SK-N-SH treated with all-trans-retinoic acid at 6 μM for 48 hours (cell line): ENCODE measurements around the gene CBLB.

Experiments
- CSDC2 ChIP-seq: fragments of 250-450 bp; sonication (Bioruptor Pico); IDR thresholded peaks from 2 replicates; pipeline ENCODE4 v1.5.0; 2020; ENCODE audit warnings: mild to moderate bottlenecking, moderate library complexity
- POU6F1 ChIP-seq: fragments of 250-450 bp; sonication (Bioruptor Pico); IDR thresholded peaks from 2 replicates; pipeline ENCODE4 v1.8.0; 2021; ENCODE audit warnings: low read depth, mild to moderate bottlenecking, moderate library complexity, borderline replicate concordance
- RARB ChIP-seq: fragments of 250-450 bp; sonication (Bioruptor Pico); IDR thresholded peaks from 2 replicates; pipeline ENCODE4 v1.8.0; 2021; ENCODE audit warnings: mild to moderate bottlenecking, moderate library complexity
- TCF4 ChIP-seq: fragments of 250-450 bp; sonication (Bioruptor Pico); IDR thresholded peaks from 2 replicates; pipeline ENCODE4 v1.8.0; 2021; ENCODE audit warnings: mild to moderate bottlenecking, moderate library complexity, borderline replicate concordance
- TOX ChIP-seq: fragments of 250-450 bp; sonication (Bioruptor Pico); IDR thresholded peaks from 2 replicates; pipeline ENCODE4 v1.8.0; 2021; ENCODE audit warnings: mild to moderate bottlenecking, moderate library complexity, borderline replicate concordance
- ZC3H10 ChIP-seq: fragments of 250-450 bp; sonication (Bioruptor Pico); IDR thresholded peaks from 2 replicates; pipeline ENCODE4 v1.5.1; 2021; ENCODE audit warnings: mild to moderate bottlenecking, moderate library complexity
- ZFP3 ChIP-seq: fragments of 250-450 bp; sonication (Bioruptor Pico); IDR thresholded peaks from 2 replicates; pipeline ENCODE4 v1.5.0; 2020; ENCODE audit warnings: mild to moderate bottlenecking, moderate library complexity
- ZFP30 ChIP-seq: fragments of 450-650 bp; formaldehyde crosslinking; IDR thresholded peaks from 2 replicates; pipeline ENCODE4 v1.5.0; 2022; ENCODE audit warnings: mild to moderate bottlenecking, moderate library complexity
- TF ChIP-seq, protein P1 (sequence below): fragments of 250-450 bp; sonication (Bioruptor Pico); IDR thresholded peaks from 2 replicates; pipeline ENCODE4 v1.5.1; 2020; ENCODE audit warnings: low read depth, mild to moderate bottlenecking, moderate library complexity
- TF ChIP-seq, protein P2 (sequence below): fragments of 250-450 bp; sonication (Bioruptor Pico); IDR thresholded peaks from 2 replicates; pipeline ENCODE4 v1.8.0; 2020; ENCODE audit warnings: mild to moderate bottlenecking, moderate library complexity, borderline replicate concordance

- TF ChIP-seq ZFP30 = no peak
- TF ChIP-seq, protein P1, sequence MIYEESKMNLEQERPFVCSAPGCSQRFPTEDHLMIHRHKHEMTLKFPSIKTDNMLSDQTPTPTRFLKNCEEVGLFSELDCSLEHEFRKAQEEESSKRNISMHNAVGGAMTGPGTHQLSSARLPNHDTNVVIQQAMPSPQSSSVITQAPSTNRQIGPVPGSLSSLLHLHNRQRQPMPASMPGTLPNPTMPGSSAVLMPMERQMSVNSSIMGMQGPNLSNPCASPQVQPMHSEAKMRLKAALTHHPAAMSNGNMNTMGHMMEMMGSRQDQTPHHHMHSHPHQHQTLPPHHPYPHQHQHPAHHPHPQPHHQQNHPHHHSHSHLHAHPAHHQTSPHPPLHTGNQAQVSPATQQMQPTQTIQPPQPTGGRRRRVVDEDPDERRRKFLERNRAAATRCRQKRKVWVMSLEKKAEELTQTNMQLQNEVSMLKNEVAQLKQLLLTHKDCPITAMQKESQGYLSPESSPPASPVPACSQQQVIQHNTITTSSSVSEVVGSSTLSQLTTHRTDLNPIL (CRISPR knock-in tag) = no peak
- no peak for TF ChIP-seq ZFP3
- no peak for TF ChIP-seq RARB (CRISPR knock-in tag)
- no peak for TF ChIP-seq POU6F1 (CRISPR knock-in tag)
- no peak for TF ChIP-seq TOX (CRISPR knock-in tag)
- TF ChIP-seq TCF4 (CRISPR knock-in tag) = no peak
- no peak for TF ChIP-seq ZC3H10
- TF ChIP-seq, protein P2, sequence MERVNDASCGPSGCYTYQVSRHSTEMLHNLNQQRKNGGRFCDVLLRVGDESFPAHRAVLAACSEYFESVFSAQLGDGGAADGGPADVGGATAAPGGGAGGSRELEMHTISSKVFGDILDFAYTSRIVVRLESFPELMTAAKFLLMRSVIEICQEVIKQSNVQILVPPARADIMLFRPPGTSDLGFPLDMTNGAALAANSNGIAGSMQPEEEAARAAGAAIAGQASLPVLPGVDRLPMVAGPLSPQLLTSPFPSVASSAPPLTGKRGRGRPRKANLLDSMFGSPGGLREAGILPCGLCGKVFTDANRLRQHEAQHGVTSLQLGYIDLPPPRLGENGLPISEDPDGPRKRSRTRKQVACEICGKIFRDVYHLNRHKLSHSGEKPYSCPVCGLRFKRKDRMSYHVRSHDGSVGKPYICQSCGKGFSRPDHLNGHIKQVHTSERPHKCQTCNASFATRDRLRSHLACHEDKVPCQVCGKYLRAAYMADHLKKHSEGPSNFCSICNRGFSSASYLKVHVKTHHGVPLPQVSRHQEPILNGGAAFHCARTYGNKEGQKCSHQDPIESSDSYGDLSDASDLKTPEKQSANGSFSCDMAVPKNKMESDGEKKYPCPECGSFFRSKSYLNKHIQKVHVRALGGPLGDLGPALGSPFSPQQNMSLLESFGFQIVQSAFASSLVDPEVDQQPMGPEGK (CRISPR knock-in tag) = no peak
- no peak for TF ChIP-seq CSDC2
Observed at GRCh38 chr3:105620236-105620635, 248.6 kb downstream of the CBLB start.
